HepG2 (cell line): ENCODE data around the gene LZTR1. TPM values are rescaled to one million over a fixed set of nuclear protein-coding genes. Genes with fewer than 3 reads are reported as not detected.

Source experiments
- ADNP ChIP-seq: sonication (generic); formaldehyde crosslinking; IDR thresholded peaks from 2 replicates; pipeline ENCODE4 v1.4.0; 2020; ENCODE audit warnings: missing genetic modification reagents
- CC2D1A ChIP-seq: sonication (generic); formaldehyde crosslinking; IDR thresholded peaks from 2 replicates; pipeline ENCODE4 v1.8.1; 2023; ENCODE audit warnings: mild to moderate bottlenecking, missing genetic modification reagents
- CHD2 ChIP-seq: IDR thresholded peaks from 2 replicates; pipeline ENCODE4 v1.6.1; 2011; ENCODE audit warnings: low read depth, low read length, improper control_type of control experiment
- CREBL2 ChIP-seq: sonication (generic); formaldehyde crosslinking; IDR thresholded peaks from 2 replicates; pipeline ENCODE4 v1.8.1; 2023; ENCODE audit warnings: missing genetic modification reagents, mild to moderate bottlenecking, borderline replicate concordance
- DR1 ChIP-seq: sonication (generic); formaldehyde crosslinking; IDR thresholded peaks from 2 replicates; pipeline ENCODE4 v1.8.0; 2021; ENCODE audit warnings: mild to moderate bottlenecking, missing genetic modification reagents, inconsistent platforms
- FOXK1 ChIP-seq: sonication (generic); formaldehyde crosslinking; IDR thresholded peaks from 2 replicates; pipeline ENCODE4 v1.4.0; 2020; ENCODE audit warnings: low read depth, missing genetic modification reagents, borderline replicate concordance
- GATA4 ChIP-seq: sonication (generic); IDR thresholded peaks from 2 replicates; pipeline ENCODE4 v1.6.1; 2016; ENCODE audit warnings: antibody characterized with exemption, low read depth, borderline replicate concordance
- GATAD2A ChIP-seq: IDR thresholded peaks from 2 replicates; pipeline ENCODE4 v1.6.1; 2016
- HES4 ChIP-seq: sonication (generic); formaldehyde crosslinking; IDR thresholded peaks from 2 replicates; pipeline ENCODE4 v1.9.0; 2021; ENCODE audit warnings: mild to moderate bottlenecking, missing genetic modification reagents, borderline replicate concordance
- KLF6 ChIP-seq: IDR thresholded peaks from 2 replicates; pipeline ENCODE4 v1.8.0; 2016; ENCODE audit warnings: missing biosample characterization, missing genetic modification reagents
- MLXIP ChIP-seq: sonication (generic); formaldehyde crosslinking; IDR thresholded peaks from 2 replicates; pipeline ENCODE4 v1.9.0; 2021; ENCODE audit warnings: missing genetic modification reagents, borderline replicate concordance
- MYNN ChIP-seq: sonication (generic); formaldehyde crosslinking; IDR thresholded peaks from 2 replicates; pipeline ENCODE4 v1.4.0; 2020; ENCODE audit warnings: mild to moderate bottlenecking, low read depth, missing genetic modification reagents
- POLR2AphosphoS2 ChIP-seq: IDR thresholded peaks from 2 replicates; pipeline ENCODE4 v1.6.1; 2011; ENCODE audit warnings: low read depth, low read length, improper control_type of control experiment
- SP2 ChIP-seq: sonication (generic); formaldehyde crosslinking; IDR thresholded peaks from 2 replicates; pipeline ENCODE4 v1.5.1; 2020; ENCODE audit warnings: mild to moderate bottlenecking, missing genetic modification reagents
- ZHX2 ChIP-seq, 2 experiments: sonication (generic) in 1 of 2; formaldehyde crosslinking in 1 of 2; IDR thresholded peaks; 2 replicates each; pipeline versions ENCODE4 v1.6.1 to v1.9.0; 2014 to 2022; ENCODE audit warnings: antibody characterized with exemption in 1 of 2, borderline replicate concordance in 1 of 2, inconsistent platforms in 1 of 2, low read depth in 1 of 2, missing genetic modification reagents in 1 of 2
- ZNF460 ChIP-seq: sonication (generic); formaldehyde crosslinking; IDR thresholded peaks from 2 replicates; pipeline ENCODE4 v1.5.1; 2020; ENCODE audit warnings: missing genetic modification reagents, mild to moderate bottlenecking, borderline replicate concordance
- ZNF746 ChIP-seq: sonication (generic); formaldehyde crosslinking; IDR thresholded peaks from 2 replicates; pipeline ENCODE4 v1.8.0; 2022; ENCODE audit warnings: mild to moderate bottlenecking, missing genetic modification reagents
- ZSCAN12 ChIP-seq: sonication (generic); formaldehyde crosslinking; IDR thresholded peaks from 2 replicates; pipeline ENCODE4 v1.9.0; 2021; ENCODE audit warnings: mild to moderate bottlenecking, missing genetic modification reagents
- polyA plus RNA-seq, 8 experiments: library from polyadenylated mRNA; depleted of rRNA in 3 of 8; stranded (reverse) in 7 of 8; unstranded in 1 of 8; fragments of >200 nt; fragmentation: Illumina TruSeq in 4 of 8; extraction: Trizol in 4 of 8; gene quantifications; 2 replicates each; pipeline versions ENCODE4 v1.2.1 to v1.2.3, GENCODE V29; 2011 to 2016; ENCODE audit warnings: low read depth in 4 of 8, missing spikeins in 1 of 8, mixed read lengths in 1 of 8; ENCODE audit not compliant: insufficient read depth in 1 of 8
- total RNA-seq, 5 experiments: library from RNA; depleted of rRNA; stranded (reverse); fragments of >200 nt; fragmentation: Illumina TruSeq; extraction: Trizol; gene quantifications; 2 replicates each; pipeline ENCODE4 v1.2.3, GENCODE V29; 2016; ENCODE audit warnings: low read depth in 1 of 5
- TF ChIP-seq, protein P1 (sequence below): IDR thresholded peaks from 2 replicates; pipeline ENCODE4 v1.6.1; 2016; ENCODE audit warnings: missing compliant biosample characterization, missing genetic modification reagents, borderline replicate concordance

Gene LZTR1
- total and polyA plus RNA-seq, 2 of the 13 experiments (the other 11 are each of a cell fraction or from before 2014, with no cell fraction given), result 21.8 to 22.4 TPM

DNA sequence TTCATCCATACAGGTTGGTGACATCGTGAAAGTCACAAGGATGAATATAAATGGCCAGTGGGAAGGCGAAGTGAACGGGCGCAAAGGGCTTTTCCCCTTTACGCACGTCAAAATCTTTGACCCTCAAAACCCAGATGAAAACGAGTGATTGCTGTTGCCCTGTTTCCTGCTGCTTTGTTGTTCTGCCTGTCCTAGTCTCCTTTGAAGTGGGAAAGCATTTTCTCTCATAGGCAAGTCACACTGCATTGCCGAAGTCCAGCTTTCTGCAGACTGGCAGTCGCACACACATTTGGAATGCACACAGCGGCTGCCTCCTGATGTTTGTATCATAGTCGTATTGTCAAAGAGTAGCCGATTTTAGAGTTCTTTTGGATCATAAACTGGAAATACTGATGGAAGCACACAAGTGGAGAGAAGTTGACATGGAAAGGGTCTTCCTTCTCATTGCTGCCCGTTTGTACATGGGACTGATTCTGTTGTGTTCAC is 32.4 kb upstream of the LZTR1 start (continued):
- TF ChIP-seq, protein P1, sequence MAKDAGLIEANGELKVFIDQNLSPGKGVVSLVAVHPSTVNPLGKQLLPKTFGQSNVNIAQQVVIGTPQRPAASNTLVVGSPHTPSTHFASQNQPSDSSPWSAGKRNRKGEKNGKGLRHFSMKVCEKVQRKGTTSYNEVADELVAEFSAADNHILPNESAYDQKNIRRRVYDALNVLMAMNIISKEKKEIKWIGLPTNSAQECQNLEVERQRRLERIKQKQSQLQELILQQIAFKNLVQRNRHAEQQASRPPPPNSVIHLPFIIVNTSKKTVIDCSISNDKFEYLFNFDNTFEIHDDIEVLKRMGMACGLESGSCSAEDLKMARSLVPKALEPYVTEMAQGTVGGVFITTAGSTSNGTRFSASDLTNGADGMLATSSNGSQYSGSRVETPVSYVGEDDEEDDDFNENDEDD (CRISPR knock-in tag), result peak; percentile 19; the same call in 1 of the 2 replicates
- TF ChIP-seq GATAD2A (CRISPR knock-in tag) (peak; percentile 88), POLR2AphosphoS2 (no peak), ZNF460 (CRISPR knock-in tag) (no peak), HES4 (CRISPR knock-in tag) (no peak), GATA4 (0 out of 2 replicates have a peak, but pooled peaks have one; percentile 19), ADNP (CRISPR knock-in tag) (no peak), CHD2 (no peak), ZHX2 (IDR thresholded peaks at IDR 0.05; ENCODE audit: low read depth) (no peak), ZHX2 (CRISPR knock-in tag; IDR thresholded peaks at IDR 0.05; ENCODE audit: borderline replicate concordance) (no peak), DR1 (no peak), MLXIP (CRISPR knock-in tag) (no peak), ZSCAN12 (no peak), SP2 (CRISPR knock-in tag) (no peak), ZNF746 (CRISPR knock-in tag) (no peak), MYNN (CRISPR knock-in tag) (no peak), FOXK1 (CRISPR knock-in tag) (0 out of 2 replicates have a peak, but pooled peaks have one; percentile 25), CREBL2 (CRISPR knock-in tag) (no peak), CC2D1A (CRISPR knock-in tag) (no peak), KLF6 (CRISPR knock-in tag) (no peak)
